ENCODE measurements around the gene NR2E3.

- no peak for TF ChIP-seq SMARCA5 (IDR thresholded peaks at IDR 0.05)
- TF ChIP-seq HMGXB4 (CRISPR knock-in tag; IDR thresholded peaks at IDR 0.05): no peak
- TF ChIP-seq ZKSCAN1 (IDR thresholded peaks at IDR 0.05; ENCODE audit: low read depth, low read length): no peak
- no peak for TF ChIP-seq RBM22 (IDR thresholded peaks at IDR 0.05; ENCODE audit: low read depth, low read length, poor library complexity, severe bottlenecking)
- no peak for TF ChIP-seq ZNF282 (CRISPR knock-in tag; IDR thresholded peaks at IDR 0.05)
- TF ChIP-seq RUNX1 (IDR thresholded peaks at IDR 0.05; ENCODE audit: low read depth): no peak
- no peak for TF ChIP-seq CBX3 (IDR thresholded peaks at IDR 0.05; ENCODE audit: borderline replicate concordance in 1 of 2, low read length in 2 of 2)
- TF ChIP-seq EP400 (IDR thresholded peaks at IDR 0.05): no peak
- TF ChIP-seq ATF3 (IDR thresholded peaks at IDR 0.05): no peak
- no peak for TF ChIP-seq ATF3 (CRISPR knock-in tag; conservative IDR thresholded peaks at IDR 0.05)
- no peak for TF ChIP-seq RCOR1 (IDR thresholded peaks at IDR 0.05; ENCODE audit: borderline replicate concordance in 1 of 2, low read depth in 2 of 2, low read length in 2 of 2)
- TF ChIP-seq PCBP1 (IDR thresholded peaks at IDR 0.05; ENCODE audit: low read depth, low read length, poor library complexity, severe bottlenecking): no peak
Measured at GRCh38 chr15:71830981-71831380, 20.6 kb downstream of the NR2E3 start.

Data from K562 (cell line).